SK-N-SH treated with all-trans-retinoic acid at 6 μM for 48 hours (cell line): Measurements from ENCODE around the gene BCR.

ENCODE experiments used
- ATAC-seq: fragments of 200-7000 bp; cut with Tn5 transposase; 3 replicates; pipeline ENCODE4 v1.9.1; 2020; ENCODE audit warnings: mild to moderate bottlenecking, moderate library complexity
- ARNTL ChIP-seq: fragments of 450-650 bp; formaldehyde crosslinking; IDR thresholded peaks from 2 replicates; pipeline ENCODE4 v1.5.0; 2020; ENCODE audit warnings: low read depth, mild to moderate bottlenecking, moderate library complexity, borderline replicate concordance
- BACH2 ChIP-seq: fragments of 250-450 bp; sonication (Bioruptor Pico); IDR thresholded peaks from 2 replicates; pipeline ENCODE4 v1.9.0; 2021; ENCODE audit warnings: mild to moderate bottlenecking, borderline replicate concordance
- CSDC2 ChIP-seq: fragments of 250-450 bp; sonication (Bioruptor Pico); IDR thresholded peaks from 2 replicates; pipeline ENCODE4 v1.5.0; 2020; ENCODE audit warnings: mild to moderate bottlenecking, moderate library complexity
- ESRRG ChIP-seq: fragments of 250-450 bp; sonication (Bioruptor Pico); IDR thresholded peaks from 2 replicates; pipeline ENCODE4 v1.6.1; 2021; ENCODE audit warnings: mild to moderate bottlenecking
- GLIS3 ChIP-seq: fragments of 250-450 bp; sonication (Bioruptor Pico); IDR thresholded peaks from 2 replicates; pipeline ENCODE4 v1.5.0; 2020; ENCODE audit warnings: mild to moderate bottlenecking, moderate library complexity
- ISL1 ChIP-seq: fragments of 250-450 bp; sonication (Bioruptor Pico); IDR thresholded peaks from 2 replicates; pipeline ENCODE4 v2.1.2; 2022; ENCODE audit warnings: mild to moderate bottlenecking, moderate library complexity
- OSR1 ChIP-seq: fragments of 250-450 bp; sonication (Bioruptor Pico); IDR thresholded peaks from 2 replicates; pipeline ENCODE4 v1.8.0; 2022; ENCODE audit warnings: moderate library complexity, mild to moderate bottlenecking, inconsistent platforms
- PPARA ChIP-seq: fragments of 250-450 bp; sonication (Bioruptor Pico); IDR thresholded peaks from 2 replicates; pipeline ENCODE4 v1.5.0; 2020; ENCODE audit warnings: mild to moderate bottlenecking, borderline replicate concordance
- SNAI2 ChIP-seq: fragments of 250-450 bp; sonication (Bioruptor Pico); IDR thresholded peaks from 2 replicates; pipeline ENCODE4 v1.5.0; 2020; ENCODE audit warnings: mild to moderate bottlenecking, moderate library complexity
- TOX ChIP-seq: fragments of 250-450 bp; sonication (Bioruptor Pico); IDR thresholded peaks from 2 replicates; pipeline ENCODE4 v1.8.0; 2021; ENCODE audit warnings: mild to moderate bottlenecking, moderate library complexity, borderline replicate concordance
- ZFP3 ChIP-seq: fragments of 250-450 bp; sonication (Bioruptor Pico); IDR thresholded peaks from 2 replicates; pipeline ENCODE4 v1.5.0; 2020; ENCODE audit warnings: mild to moderate bottlenecking, moderate library complexity
- ZNF565 ChIP-seq: fragments of 450-650 bp; formaldehyde crosslinking; conservative IDR thresholded peaks from 2 replicates; pipeline ENCODE4 v1.5.0; 2020; ENCODE audit warnings: low read depth, mild to moderate bottlenecking, moderate library complexity
- ZNF70 ChIP-seq: fragments of 450-650 bp; formaldehyde crosslinking; IDR thresholded peaks from 2 replicates; pipeline ENCODE4 v1.5.0; 2020; ENCODE audit warnings: mild to moderate bottlenecking, moderate library complexity
- ZNF8 ChIP-seq: fragments of 450-650 bp; formaldehyde crosslinking; IDR thresholded peaks from 2 replicates; pipeline ENCODE4 v1.5.0; 2020; ENCODE audit warnings: mild to moderate bottlenecking, moderate library complexity
- TF ChIP-seq, protein P1 (sequence below): fragments of 250-450 bp; sonication (Bioruptor Pico); IDR thresholded peaks from 2 replicates; pipeline ENCODE4 v1.5.0; 2020; ENCODE audit warnings: mild to moderate bottlenecking, moderate library complexity
- TF ChIP-seq, protein P2 (sequence below): fragments of 250-450 bp; sonication (Bioruptor Pico); IDR thresholded peaks from 2 replicates; pipeline ENCODE4 v1.8.0; 2021; ENCODE audit warnings: low read depth, mild to moderate bottlenecking, moderate library complexity, borderline replicate concordance
- TF ChIP-seq, protein P3 (sequence below): fragments of 250-450 bp; sonication (Bioruptor Pico); IDR thresholded peaks from 2 replicates; pipeline ENCODE4 v1.8.0; 2020; ENCODE audit warnings: mild to moderate bottlenecking, moderate library complexity, borderline replicate concordance
- TF ChIP-seq, protein P4 (sequence below): fragments of 250-450 bp; sonication (Bioruptor Pico); IDR thresholded peaks from 2 replicates; pipeline ENCODE4 v1.5.1; 2021; ENCODE audit warnings: mild to moderate bottlenecking, moderate library complexity

The BCR gene

DNA sequence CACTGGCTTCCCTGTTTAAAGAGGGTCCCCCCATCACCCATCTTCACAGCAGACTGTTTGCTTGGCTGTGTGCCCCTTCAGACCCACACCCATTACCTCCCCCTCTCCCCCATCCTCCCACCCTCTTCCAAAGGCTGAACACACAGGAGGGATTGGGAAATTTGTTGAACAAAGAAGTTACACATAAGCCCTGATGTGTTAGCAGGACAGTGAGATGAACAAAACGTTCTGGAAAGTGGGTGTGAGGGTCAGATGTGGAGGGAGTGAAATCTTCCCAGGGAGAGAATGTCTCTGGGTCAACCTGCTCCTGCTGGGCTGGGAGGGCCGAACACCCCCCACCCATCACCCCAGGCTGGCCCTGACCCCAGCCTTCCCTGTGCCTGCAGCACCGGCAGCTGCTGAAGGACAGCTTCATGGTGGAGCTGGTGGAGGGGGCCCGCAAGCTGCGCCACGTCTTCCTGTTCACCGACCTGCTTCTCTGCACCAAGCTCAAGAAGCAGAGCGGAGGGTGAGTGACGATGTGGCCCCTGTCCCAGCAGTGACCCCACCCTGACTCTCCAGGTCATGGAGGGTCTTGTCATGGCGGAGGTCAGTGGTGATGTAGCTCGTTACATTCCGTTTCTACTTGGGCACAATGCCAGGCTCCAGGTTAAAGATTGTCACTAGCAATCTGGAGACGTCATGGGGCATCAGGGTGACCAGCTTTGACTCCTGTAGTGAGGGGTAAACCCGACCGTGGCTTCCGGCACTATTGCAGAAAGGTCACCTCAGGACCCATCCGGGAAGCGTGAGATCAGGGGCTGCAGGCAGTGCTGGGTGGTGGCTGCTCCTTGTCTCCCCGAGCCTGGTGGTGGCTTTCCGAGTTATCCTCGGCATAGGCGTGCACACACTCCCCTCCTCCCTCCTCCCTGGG lies 103.5 kb downstream of the BCR start (continued):
- TF ChIP-seq, protein P1, sequence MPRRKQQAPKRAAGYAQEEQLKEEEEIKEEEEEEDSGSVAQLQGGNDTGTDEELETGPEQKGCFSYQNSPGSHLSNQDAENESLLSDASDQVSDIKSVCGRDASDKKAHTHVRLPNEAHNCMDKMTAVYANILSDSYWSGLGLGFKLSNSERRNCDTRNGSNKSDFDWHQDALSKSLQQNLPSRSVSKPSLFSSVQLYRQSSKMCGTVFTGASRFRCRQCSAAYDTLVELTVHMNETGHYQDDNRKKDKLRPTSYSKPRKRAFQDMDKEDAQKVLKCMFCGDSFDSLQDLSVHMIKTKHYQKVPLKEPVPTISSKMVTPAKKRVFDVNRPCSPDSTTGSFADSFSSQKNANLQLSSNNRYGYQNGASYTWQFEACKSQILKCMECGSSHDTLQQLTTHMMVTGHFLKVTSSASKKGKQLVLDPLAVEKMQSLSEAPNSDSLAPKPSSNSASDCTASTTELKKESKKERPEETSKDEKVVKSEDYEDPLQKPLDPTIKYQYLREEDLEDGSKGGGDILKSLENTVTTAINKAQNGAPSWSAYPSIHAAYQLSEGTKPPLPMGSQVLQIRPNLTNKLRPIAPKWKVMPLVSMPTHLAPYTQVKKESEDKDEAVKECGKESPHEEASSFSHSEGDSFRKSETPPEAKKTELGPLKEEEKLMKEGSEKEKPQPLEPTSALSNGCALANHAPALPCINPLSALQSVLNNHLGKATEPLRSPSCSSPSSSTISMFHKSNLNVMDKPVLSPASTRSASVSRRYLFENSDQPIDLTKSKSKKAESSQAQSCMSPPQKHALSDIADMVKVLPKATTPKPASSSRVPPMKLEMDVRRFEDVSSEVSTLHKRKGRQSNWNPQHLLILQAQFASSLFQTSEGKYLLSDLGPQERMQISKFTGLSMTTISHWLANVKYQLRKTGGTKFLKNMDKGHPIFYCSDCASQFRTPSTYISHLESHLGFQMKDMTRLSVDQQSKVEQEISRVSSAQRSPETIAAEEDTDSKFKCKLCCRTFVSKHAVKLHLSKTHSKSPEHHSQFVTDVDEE (CRISPR knock-in tag) = no peak
- TF ChIP-seq PPARA (no peak), BACH2 (CRISPR knock-in tag) (no peak)
- TF ChIP-seq, protein P2, sequence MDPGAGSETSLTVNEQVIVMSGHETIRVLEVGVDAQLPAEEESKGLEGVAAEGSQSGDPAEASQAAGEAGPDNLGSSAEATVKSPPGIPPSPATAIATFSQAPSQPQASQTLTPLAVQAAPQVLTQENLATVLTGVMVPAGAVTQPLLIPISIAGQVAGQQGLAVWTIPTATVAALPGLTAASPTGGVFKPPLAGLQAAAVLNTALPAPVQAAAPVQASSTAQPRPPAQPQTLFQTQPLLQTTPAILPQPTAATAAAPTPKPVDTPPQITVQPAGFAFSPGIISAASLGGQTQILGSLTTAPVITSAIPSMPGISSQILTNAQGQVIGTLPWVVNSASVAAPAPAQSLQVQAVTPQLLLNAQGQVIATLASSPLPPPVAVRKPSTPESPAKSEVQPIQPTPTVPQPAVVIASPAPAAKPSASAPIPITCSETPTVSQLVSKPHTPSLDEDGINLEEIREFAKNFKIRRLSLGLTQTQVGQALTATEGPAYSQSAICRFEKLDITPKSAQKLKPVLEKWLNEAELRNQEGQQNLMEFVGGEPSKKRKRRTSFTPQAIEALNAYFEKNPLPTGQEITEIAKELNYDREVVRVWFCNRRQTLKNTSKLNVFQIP (CRISPR knock-in tag) = no peak

DNA sequence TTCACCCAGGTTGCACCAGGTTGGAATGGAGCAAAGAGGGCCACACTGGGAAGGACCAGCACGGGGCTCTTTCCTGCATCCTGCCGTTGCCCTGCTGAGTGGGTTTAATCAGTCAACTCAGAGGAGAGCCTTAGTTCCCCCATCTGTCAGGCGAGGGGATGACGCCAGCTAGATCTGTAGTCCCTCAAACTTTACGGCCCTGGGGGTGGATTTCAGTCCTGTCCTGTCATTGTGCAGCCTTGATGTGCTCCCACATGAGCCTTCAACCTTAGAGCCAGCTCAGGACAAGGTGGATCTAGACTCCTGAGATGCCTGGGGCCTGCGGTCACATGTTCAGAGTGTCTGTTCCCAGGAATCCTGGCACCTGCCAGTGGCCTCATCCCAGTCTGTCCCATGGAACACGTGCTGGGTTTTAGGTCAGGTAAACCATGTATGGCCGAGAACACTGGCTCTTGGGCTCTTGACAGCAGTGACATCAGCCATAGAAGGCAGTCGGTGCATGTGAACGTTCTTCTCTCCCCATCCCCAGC lies 104.3 kb downstream of the BCR start:
- no peak for TF ChIP-seq PPARA
- no peak for TF ChIP-seq TOX (CRISPR knock-in tag)
- no peak for TF ChIP-seq ISL1
- no peak for TF ChIP-seq ZNF565 (CRISPR knock-in tag)
- TF ChIP-seq, protein P3, sequence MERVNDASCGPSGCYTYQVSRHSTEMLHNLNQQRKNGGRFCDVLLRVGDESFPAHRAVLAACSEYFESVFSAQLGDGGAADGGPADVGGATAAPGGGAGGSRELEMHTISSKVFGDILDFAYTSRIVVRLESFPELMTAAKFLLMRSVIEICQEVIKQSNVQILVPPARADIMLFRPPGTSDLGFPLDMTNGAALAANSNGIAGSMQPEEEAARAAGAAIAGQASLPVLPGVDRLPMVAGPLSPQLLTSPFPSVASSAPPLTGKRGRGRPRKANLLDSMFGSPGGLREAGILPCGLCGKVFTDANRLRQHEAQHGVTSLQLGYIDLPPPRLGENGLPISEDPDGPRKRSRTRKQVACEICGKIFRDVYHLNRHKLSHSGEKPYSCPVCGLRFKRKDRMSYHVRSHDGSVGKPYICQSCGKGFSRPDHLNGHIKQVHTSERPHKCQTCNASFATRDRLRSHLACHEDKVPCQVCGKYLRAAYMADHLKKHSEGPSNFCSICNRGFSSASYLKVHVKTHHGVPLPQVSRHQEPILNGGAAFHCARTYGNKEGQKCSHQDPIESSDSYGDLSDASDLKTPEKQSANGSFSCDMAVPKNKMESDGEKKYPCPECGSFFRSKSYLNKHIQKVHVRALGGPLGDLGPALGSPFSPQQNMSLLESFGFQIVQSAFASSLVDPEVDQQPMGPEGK (CRISPR knock-in tag) = no peak
- no peak for TF ChIP-seq GLIS3 (CRISPR knock-in tag)
- TF ChIP-seq ARNTL (CRISPR knock-in tag) = no peak
- TF ChIP-seq, protein P1 (CRISPR knock-in tag) = no peak
- no peak for TF ChIP-seq ESRRG (CRISPR knock-in tag)
- TF ChIP-seq, protein P4, sequence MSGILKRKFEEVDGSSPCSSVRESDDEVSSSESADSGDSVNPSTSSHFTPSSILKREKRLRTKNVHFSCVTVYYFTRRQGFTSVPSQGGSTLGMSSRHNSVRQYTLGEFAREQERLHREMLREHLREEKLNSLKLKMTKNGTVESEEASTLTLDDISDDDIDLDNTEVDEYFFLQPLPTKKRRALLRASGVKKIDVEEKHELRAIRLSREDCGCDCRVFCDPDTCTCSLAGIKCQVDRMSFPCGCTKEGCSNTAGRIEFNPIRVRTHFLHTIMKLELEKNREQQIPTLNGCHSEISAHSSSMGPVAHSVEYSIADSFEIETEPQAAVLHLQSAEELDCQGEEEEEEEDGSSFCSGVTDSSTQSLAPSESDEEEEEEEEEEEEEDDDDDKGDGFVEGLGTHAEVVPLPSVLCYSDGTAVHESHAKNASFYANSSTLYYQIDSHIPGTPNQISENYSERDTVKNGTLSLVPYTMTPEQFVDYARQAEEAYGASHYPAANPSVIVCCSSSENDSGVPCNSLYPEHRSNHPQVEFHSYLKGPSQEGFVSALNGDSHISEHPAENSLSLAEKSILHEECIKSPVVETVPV = no peak
- no peak for TF ChIP-seq ZNF8 (CRISPR knock-in tag)
- TF ChIP-seq OSR1 = no peak
- no peak for TF ChIP-seq BACH2 (CRISPR knock-in tag)
- TF ChIP-seq CSDC2 (CRISPR knock-in tag) = no peak
- TF ChIP-seq SNAI2 (CRISPR knock-in tag) = no peak
- TF ChIP-seq ZFP3 (CRISPR knock-in tag) = no peak
- TF ChIP-seq, protein P2 (CRISPR knock-in tag) = no peak
- TF ChIP-seq ZNF70 (CRISPR knock-in tag) = no peak

More for the DNA sequence above, 104.3 kb downstream of the BCR start:
- no peak for ATAC-seq
